Measurements from ENCODE around the gene SCYGR3. TPM values are rescaled to one million over a fixed set of nuclear protein-coding genes. Genes with fewer than 3 reads are reported as not detected.

Gene SCYGR3
- total and polyA plus RNA-seq, 2 of the 13 experiments (the other 11 are each of a cell fraction or from before 2014, with no cell fraction given) = not detected

DNA sequence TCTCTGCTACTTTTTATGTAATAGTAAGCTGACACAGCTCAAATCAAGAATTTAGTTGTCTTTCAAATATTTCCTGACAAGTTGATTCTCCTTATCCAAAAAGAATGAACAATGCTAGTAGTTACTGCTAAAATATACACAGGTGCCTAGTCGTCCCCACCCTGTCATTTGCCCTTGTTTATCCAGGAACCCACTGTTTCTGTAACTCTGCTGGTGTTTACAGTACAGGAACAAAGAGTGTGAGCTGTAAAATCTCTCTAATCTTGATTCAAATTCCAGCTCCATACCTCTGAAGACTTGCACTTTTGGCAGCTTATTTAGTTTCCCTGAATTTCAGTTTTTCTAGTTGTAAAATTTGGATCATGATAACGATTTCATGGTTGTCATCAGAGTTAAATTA is 37.1 kb downstream of the SCYGR3 start:
- POLR2A ChIA-PET = no interaction called here
- H3K4me3 ChIP-seq (replicated peaks in 1 of 3; ENCODE audit: insufficient read depth in 1 of 3, low read depth in 2 of 3, low read length in 3 of 3) = no peak overlapping the region
- ATAC-seq = peak; percentile 46; the same call in 2 of the 3 replicates

DNA sequence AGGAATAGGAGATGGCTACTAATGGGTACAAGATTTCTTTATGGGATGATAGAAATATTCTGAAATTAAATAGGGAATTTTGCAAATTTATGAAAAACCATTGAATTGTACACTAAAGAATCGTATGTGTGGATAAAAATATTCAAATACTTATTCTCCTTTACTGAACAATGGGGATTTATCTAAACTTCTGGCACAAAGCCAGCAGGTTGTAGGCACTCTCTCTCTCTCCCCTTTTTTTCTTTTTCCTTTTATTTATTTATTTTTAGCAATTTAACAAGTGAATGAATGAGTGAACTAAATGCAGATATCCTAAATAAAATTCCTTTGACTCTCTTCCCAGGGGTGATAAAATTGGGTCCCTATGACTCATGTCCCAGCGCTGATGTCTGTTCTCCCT is 37.8 kb downstream of the SCYGR3 start:
- Histone ChIP-seq H3K4me2 (ENCODE audit: low read depth, low read length) (no peak overlapping the region), H3K4me1 (ENCODE audit: insufficient read depth, low read length) (peaks cover 16% of the 10 kb centered on the region), H3K9me3 (ENCODE audit: low read length) (peaks cover under 1% of the 10 kb centered on the region; the same call in 1 of the 2 replicates), H3K79me2 (ENCODE audit: insufficient read depth, low read length) (no peaks in the 10 kb centered on the region), H4K20me1 (ENCODE audit: insufficient read depth, low read length) (no peaks in the 10 kb centered on the region), H3K4me3 (replicated peaks in 1 of 3; ENCODE audit: insufficient read depth in 1 of 3, low read depth in 2 of 3, low read length in 3 of 3) (no peak overlapping the region), H3K36me3 (replicated peaks in 1 of 2; ENCODE audit: control insufficient read depth in 1 of 2, insufficient read depth in 2 of 2, low read length in 2 of 2) (no peaks in the 10 kb centered on the region), H3K27me3 (ENCODE audit: control insufficient read depth in 1 of 2, insufficient read depth in 2 of 2, low read length in 2 of 2) (no peaks in the 10 kb centered on the region), H3K9ac (ENCODE audit: insufficient read depth, low read depth, low read length) (no peak overlapping the region), H2AFZ (ENCODE audit: low read length) (no peak overlapping the region), H3K27ac (ENCODE audit: extremely low read length, insufficient read depth, low read length) (no peak overlapping the region)
- ATAC-seq (no peak), DNase-seq (ENCODE audit: low spot score) (no peak), FAIRE-seq (no peak)
- 46% methylated on average over 2 of the region's 2 CpGs for WGBS (ENCODE audit: low lambda C conversion rate)
- BruUV-seq (replicated peaks) = no TSS peak
- intact Hi-C loops (cut with micrococcal nuclease; ENCODE audit: unreplicated experiment) (no loop called here), in situ Hi-C loops (cut with HindIII; ENCODE audit: extremely low pct_ligation_motif_present, low pct_unique_long_range_greater_than_20kb) (no loop called here)
- POLR2A ChIA-PET = no interaction called here
- 0 out of 2 replicates have a peak, but pooled peaks have one; percentile 49 for TF ChIP-seq LCORL (IDR thresholded peaks at IDR 0.05)
- TF ChIP-seq LCORL (CRISPR knock-in tag; IDR thresholded peaks at IDR 0.05) = no peak
- TF ChIP-seq, protein P1, sequence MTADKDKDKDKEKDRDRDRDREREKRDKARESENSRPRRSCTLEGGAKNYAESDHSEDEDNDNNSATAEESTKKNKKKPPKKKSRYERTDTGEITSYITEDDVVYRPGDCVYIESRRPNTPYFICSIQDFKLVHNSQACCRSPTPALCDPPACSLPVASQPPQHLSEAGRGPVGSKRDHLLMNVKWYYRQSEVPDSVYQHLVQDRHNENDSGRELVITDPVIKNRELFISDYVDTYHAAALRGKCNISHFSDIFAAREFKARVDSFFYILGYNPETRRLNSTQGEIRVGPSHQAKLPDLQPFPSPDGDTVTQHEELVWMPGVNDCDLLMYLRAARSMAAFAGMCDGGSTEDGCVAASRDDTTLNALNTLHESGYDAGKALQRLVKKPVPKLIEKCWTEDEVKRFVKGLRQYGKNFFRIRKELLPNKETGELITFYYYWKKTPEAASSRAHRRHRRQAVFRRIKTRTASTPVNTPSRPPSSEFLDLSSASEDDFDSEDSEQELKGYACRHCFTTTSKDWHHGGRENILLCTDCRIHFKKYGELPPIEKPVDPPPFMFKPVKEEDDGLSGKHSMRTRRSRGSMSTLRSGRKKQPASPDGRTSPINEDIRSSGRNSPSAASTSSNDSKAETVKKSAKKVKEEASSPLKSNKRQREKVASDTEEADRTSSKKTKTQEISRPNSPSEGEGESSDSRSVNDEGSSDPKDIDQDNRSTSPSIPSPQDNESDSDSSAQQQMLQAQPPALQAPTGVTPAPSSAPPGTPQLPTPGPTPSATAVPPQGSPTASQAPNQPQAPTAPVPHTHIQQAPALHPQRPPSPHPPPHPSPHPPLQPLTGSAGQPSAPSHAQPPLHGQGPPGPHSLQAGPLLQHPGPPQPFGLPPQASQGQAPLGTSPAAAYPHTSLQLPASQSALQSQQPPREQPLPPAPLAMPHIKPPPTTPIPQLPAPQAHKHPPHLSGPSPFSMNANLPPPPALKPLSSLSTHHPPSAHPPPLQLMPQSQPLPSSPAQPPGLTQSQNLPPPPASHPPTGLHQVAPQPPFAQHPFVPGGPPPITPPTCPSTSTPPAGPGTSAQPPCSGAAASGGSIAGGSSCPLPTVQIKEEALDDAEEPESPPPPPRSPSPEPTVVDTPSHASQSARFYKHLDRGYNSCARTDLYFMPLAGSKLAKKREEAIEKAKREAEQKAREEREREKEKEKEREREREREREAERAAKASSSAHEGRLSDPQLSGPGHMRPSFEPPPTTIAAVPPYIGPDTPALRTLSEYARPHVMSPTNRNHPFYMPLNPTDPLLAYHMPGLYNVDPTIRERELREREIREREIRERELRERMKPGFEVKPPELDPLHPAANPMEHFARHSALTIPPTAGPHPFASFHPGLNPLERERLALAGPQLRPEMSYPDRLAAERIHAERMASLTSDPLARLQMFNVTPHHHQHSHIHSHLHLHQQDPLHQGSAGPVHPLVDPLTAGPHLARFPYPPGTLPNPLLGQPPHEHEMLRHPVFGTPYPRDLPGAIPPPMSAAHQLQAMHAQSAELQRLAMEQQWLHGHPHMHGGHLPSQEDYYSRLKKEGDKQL (CRISPR knock-in tag; IDR thresholded peaks at IDR 0.05; ENCODE audit: low read depth) = no peak
- TF ChIP-seq ZSCAN29 (CRISPR knock-in tag; conservative IDR thresholded peaks at IDR 0.05) = no peak
- CTCF ChIA-PET (ENCODE audit: low intra/inter-chr PET ratio, low total read pairs) = no interaction called here

More for the DNA sequence above, 37.1 kb downstream of the SCYGR3 start:
- no peak overlapping the region for H3K9ac ChIP-seq (ENCODE audit: insufficient read depth, low read depth, low read length)
- H4K20me1 ChIP-seq (ENCODE audit: insufficient read depth, low read length) = no peaks in the 10 kb centered on the region
- no peaks in the 10 kb centered on the region for H3K27me3 ChIP-seq (ENCODE audit: control insufficient read depth in 1 of 2, insufficient read depth in 2 of 2, low read length in 2 of 2)
- DNase-seq (ENCODE audit: low spot score) (peak; percentile 20), FAIRE-seq (no peak)
- H2AFZ ChIP-seq (ENCODE audit: low read length) = no peak overlapping the region
- under 1% methylated on average over 2 of the region's 2 CpGs for WGBS (ENCODE audit: low lambda C conversion rate)
- peak overlapping the region; percentile 2; the same call in 1 of the 2 replicates for H3K4me2 ChIP-seq (ENCODE audit: low read depth, low read length)
- no peaks in the 10 kb centered on the region for H3K36me3 ChIP-seq (replicated peaks in 1 of 2; ENCODE audit: control insufficient read depth in 1 of 2, insufficient read depth in 2 of 2, low read length in 2 of 2)
- H3K9me3 ChIP-seq (ENCODE audit: low read length) = peaks cover 8% of the 10 kb centered on the region
- no peak overlapping the region for H3K27ac ChIP-seq (ENCODE audit: extremely low read length, insufficient read depth, low read length)
- no peak for TF ChIP-seq ZNF878 (CRISPR knock-in tag; IDR thresholded peaks at IDR 0.05)
- no peak for TF ChIP-seq SOX13 (IDR thresholded peaks at IDR 0.05)
- 0 out of 4 replicates have a peak, but pooled peaks of 1 of the 2 experiments have one; percentile 34 for TF ChIP-seq SOX13 (CRISPR knock-in tag; conservative IDR thresholded peaks at IDR 0.05 in 1 of 2, IDR thresholded peaks at IDR 0.05 in 1 of 2)
- no peak for TF ChIP-seq JARID2 (CRISPR knock-in tag; IDR thresholded peaks at IDR 0.05; ENCODE audit: insufficient replicate concordance)
- TF ChIP-seq, protein P2, sequence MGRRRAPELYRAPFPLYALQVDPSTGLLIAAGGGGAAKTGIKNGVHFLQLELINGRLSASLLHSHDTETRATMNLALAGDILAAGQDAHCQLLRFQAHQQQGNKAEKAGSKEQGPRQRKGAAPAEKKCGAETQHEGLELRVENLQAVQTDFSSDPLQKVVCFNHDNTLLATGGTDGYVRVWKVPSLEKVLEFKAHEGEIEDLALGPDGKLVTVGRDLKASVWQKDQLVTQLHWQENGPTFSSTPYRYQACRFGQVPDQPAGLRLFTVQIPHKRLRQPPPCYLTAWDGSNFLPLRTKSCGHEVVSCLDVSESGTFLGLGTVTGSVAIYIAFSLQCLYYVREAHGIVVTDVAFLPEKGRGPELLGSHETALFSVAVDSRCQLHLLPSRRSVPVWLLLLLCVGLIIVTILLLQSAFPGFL (CRISPR knock-in tag; IDR thresholded peaks at IDR 0.05) = no peak
- 0 out of 2 replicates have a peak, but pooled peaks have one; percentile 44 for TF ChIP-seq FOXA3 (CRISPR knock-in tag; IDR thresholded peaks at IDR 0.05)
- TF ChIP-seq POGZ (CRISPR knock-in tag; IDR thresholded peaks at IDR 0.05) = no peak
- CTCF ChIA-PET (ENCODE audit: low intra/inter-chr PET ratio, low total read pairs) = no interaction called here
- H3K79me2 ChIP-seq (ENCODE audit: insufficient read depth, low read length) = no peaks in the 10 kb centered on the region
- no TSS peak for BruUV-seq (replicated peaks)
- H3K4me1 ChIP-seq (ENCODE audit: insufficient read depth, low read length) = peaks cover 16% of the 10 kb centered on the region
- in situ Hi-C loops (cut with HindIII; ENCODE audit: extremely low pct_ligation_motif_present, low pct_unique_long_range_greater_than_20kb) = no loop called here
- intact Hi-C loops (cut with micrococcal nuclease; ENCODE audit: unreplicated experiment) = no loop called here
